Measurements from ENCODE around the gene TPM1.
"Not testable (repeated sequence)": the region's sequence is repeated elsewhere in the genome, so short reads cannot be mapped to it uniquely, and the experiment has no call there.

TPM1 gene

DNA sequence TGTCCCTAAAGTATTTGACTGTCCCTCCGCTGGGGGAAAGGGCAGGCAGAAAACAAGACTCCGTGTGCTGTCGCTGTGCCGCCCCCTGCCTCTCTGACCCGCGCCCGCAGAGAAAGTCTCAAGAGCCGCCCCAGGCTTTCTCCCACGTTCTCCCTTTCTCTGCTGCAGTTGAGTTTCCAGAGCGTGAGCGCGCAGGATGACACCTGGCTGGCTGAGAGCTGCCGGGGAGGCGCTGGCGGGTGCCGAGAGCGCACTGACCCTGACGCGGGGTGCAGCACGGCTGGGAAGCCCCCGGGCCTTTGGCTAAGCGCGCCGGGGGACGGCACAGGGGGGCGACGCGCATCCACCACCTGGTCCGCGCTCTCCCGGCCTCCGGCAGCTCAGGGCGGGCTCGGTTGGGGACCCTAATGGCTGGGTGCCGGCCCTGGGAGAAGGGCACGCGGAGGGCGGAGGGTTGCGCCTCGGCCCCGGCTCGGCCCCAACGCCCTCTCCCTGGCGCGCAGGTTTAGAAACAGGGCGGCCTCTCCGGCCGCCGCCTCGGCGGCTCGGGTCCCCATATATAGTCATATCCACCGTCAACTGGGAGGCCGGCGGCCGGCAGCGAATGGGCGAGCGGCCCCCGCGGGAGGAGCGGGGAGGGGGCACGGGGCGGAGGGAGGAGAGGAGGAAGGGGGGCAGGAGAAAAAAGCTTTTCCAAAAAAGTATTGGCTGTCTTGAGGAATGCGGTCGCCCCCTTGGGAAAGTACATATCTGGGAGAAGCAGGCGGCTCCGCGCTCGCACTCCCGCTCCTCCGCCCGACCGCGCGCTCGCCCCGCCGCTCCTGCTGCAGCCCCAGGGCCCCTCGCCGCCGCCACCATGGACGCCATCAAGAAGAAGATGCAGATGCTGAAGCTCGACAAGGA lies at the start of gene TPM1:
Gene TPM1, plus strand, starts transcription at position 774 of the 903 bp plus-strand sequence. Its CDS starts 83 bp downstream, at position 857.
- peak; percentile 63 for DNase-seq

DNA sequence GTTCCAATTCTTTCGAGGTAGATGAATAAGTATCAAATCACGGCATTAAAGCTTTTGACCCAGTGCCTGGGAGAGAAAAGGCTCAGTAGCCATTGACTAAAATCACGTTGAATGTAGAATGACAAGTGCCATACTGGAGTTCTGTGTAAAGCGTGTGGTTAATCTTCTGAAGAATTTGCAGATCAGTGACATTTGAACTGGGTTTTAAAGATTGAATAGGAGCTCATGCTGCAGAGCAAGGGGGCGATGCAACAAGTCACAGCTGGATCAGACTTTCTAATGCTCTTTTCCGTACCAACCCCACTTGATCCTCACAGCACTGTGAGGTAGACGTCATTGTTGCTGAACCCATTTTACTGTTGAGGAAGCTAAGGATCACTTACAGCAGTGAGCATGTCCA lies 49.5 kb upstream of the TPM1 start:
- no peak for DNase-seq

DNA sequence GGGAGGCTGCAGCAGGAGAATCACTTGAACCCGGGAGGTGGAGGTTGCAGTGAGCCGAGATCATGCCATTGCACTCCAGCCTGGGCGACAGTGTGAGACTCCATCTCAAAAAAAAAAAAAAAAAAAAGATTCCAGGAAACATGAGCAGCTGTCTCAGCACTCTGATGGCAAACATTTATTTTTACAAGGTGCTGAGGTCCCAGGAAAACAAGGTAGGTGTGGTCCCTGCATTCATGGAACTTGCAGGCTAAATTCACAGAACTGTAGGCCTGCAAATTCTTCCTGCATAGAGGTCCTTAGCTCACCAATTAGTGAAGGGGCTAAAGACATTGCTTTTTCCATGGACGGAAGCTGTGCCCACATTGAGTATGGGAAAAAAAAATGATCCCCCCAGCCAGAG lies 48.9 kb upstream of the TPM1 start:
- DNase-seq, result not testable (repeated sequence)

DNA sequence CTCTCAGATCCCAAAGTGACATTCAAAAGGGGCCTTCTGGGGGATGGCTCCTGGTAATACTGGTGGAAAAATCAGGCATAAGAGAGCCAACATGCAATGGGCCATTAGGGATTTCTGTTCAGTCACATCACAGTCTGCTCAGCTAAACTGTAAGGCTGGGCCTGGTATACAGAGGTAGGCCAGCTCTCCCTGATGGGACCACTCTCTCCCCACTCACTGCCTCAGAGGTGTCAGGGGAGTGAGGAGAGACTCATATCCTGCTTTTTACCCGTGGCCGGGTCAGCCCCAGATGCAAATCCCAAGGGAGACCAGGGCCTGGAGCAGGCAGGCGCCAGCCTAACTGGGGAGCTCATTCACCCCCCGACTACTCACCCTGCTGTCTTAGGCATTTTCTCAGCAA lies 48.1 kb upstream of the TPM1 start:
- no peak for DNase-seq

DNA sequence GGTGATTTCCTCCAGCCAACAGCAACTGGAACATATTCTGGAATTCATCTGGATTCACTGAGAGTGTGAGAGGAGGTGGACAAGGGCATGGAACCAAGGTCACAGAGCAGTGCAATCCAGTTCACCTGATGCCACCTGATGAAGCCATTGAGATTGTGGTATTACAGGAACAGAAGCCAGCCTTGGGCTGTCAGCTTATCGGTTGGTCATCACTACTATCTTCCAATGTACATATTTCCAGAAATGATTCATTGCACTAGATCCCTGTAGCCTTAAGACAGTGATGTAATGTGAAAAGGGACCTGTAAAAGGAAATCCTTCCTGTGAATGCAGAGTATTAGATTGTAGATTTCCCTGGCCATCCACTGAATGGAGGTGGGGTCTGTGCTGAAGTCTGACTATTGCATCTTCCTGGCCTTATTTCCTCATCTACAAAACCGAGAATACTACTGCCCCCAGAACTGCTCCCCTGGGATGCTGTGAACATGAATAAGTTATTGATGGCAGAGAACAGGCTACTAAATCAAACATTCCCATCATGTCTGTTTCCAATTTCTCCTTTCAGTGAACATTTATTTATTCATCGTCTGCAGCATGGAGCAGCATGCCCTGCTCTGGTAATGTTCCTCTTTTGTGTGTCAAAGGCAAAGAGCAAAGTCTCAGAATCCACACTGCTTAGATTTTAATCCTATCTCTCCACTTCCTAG lies 47.4 kb upstream of the TPM1 start:
- no peak for DNase-seq

DNA sequence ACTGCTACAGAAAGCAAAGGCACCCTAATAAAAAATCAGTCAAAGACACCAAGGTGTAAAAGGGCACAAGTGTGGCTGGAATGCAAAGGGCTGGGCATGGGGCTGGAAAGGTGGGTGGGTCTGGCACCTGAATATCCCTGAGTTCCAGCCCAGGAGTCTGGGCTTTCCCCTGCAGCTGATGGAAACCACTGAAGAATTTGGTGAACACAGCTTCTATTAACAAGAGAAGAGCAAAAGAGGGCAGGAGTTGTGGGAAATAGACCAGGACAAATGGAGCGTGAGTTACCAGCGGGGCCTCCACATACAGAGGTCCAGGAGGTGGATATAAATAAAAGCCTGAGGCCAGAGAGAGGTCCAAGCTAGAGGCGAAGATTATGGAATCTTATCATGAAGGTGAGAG lies 45.1 kb upstream of the TPM1 start:
- no peak for DNase-seq

DNA sequence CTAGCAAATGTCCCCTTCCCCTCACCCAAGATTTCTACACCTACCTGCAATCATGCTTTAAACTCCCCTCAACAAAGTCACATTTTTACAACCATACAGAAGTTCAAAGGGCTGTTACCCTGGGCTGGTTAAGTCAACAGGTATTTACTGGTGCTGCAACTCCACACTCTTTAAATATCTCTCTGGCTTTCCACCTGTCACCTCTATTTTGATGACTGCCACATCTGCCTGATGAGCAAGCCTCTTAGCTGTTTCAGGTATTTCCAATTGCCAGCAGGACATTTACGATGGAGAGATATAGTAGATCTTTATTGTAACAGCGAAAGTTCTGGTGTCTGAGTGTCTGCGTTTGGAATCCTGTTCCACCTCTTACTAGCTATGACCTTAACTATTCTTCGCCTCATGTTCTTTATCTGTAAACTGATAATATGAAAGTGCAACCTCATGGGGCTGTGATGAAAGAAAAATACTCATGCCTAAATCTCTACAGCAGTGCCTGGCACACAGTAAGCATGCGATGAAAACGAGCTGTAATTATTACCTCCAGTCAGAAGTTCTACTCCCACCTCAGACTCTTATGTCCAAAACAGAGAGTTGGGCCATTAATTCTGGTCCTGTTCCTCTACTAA lies 44.2 kb upstream of the TPM1 start:
- DNase-seq, result no peak

DNA sequence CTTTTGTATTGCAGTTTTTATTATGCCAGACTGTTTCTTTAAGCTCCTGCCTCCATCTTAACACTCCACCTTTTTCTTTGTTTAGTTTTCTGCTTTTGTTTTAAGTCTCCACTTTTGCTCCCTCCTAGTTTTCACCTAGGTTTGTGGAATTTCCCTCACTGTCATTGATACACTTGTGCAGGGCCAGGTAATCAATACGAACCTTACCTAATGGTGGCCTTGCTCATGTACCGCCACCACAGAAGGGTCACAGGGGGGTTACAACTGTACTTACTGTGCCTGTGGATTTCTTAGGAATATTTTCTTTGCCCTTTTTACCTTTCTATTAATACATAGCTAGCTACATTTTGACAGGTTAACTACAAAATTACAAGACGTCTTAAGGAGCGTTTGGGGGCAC lies 43.4 kb upstream of the TPM1 start:
- DNase-seq, result no peak

DNA sequence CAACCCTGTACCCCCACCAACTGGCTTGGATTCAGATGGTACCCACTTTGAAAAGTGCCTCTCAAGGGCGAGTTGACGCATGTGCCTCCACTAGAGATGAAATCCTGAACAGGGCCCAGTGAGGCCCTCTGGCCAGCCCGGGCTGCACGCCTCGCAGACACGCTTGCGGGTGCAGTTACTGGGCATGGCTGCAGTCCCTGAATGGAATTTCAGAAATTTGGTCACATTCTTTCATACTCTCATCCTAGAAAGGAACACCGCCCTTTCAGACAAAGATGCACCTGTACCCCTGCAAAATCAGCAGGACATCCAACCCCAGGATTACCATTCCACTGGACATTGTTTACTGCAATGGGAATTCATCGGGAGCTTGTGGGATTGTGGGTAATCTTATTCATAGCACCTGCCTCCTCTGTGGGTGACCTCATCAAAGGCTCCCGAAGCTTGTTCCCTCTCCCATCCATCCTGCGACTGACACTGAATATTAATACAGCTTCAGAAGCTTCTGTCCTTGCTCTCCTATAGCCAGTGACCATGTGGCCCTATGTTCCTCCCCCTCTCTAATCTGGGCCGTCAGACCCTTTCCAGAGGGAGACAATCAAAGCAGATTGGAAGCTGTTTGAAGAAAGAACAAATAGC lies 42.5 kb upstream of the TPM1 start:
- no peak for DNase-seq

DNA sequence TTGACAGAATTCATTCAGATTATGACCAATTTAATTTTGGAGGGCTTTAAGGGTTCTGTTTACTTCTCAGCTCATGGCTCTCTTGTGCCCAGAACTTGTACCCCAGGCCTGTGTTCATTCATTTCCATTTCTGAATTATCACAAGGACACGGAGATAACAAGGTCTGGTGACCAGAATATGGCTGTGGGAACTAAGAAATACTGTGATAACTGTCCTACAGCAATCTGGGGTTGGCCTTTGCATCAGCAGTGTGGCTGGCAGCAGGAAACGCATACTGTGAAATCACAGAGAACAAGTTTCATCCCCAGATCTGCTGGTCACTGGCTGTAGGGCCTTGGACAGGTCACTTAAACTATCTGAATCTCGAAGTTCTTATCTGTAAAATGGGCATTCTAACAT lies 41.8 kb upstream of the TPM1 start:
- DNase-seq, result no peak

DNA sequence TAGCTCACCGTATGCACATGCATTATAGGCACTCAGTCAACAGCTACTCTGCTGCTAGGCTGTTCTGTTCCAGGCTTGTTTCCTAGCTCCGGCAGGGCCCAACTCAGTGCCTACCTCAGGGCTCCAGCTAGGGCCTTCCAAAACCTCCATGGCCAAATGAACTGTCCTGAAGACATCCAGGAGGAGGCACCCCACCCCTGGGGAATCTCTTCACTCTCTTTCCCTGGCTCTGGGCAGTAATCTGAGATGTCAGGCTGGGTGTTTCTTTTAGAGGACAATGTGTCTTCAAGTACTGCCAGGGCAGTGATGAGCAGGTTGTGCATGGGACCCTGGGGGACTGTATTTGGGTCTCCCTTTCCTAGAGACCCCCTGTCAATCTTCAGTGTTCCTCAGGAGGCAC lies 38.3 kb upstream of the TPM1 start:
- no peak for DNase-seq

DNA sequence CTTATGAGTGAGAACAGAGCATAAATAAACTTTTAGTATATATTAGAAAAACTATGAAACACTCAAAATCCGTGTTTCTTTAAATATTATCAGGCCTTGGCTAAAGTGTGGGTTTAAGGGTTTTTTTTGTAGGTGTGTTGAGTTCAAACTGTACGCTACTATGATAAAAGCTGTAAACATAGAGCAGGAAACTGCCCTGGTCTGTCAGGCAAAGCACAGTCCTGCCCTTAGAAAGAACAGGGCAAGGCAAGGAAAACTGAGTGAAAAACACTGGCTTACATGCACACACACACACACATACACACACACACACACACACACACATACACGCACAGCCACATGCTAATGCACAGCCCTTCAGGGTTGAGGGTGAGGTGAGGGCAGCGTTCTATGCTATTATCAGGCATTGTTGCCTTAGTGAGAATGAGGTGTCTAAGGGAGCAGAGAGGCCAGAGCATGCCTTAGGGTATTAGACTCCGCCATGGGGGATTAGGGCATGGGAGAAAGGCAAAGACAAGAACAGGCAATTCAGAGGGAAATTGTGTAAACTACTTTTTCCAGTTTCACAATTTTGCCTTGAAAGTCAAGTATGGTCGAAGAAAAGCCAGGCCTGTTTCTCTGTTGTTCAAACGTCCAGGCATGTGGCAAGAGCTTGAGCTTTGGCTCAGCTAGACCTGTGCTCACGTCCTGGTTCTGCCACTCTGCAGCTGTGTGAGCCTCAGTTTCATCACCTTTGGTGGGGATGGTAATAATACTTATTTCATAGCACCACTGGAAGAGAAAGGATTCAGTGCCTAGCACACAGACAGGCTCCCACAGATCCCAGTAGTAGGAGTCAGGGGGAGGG lies 36.3 kb upstream of the TPM1 start:
- no peak for DNase-seq

DNA sequence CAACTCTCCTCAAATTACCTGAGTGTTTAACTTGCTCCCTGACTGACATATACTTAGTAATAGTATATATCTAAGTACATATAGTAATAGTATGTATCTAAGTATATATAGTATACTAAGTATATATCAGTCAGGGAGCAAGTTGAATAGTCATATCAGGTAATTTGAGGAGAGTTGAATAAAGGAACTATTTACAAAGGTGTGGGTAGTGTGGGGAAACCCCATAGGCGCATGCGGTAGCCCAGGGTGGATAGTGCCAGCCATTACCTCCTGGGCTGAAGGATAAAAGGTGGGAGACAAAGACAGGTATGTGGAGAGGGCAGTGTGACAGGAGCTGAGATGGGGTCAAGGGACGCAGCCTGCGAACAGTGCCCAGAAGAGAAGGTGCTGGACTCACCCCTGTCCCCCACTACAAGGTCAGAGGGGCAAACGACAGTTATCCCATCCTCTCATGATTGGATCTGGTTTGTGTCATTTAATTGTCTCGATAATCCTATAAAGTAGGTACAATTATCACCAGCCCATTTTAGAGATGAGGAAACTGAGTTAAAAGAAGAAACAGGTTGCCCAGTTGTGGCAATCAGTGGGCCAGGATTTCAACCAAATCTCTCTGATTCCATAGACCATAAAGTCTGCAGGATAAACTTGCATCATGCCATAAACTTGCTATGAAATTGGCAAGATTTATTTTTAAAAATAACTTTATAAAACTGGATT lies 34.1 kb upstream of the TPM1 start:
- DNase-seq, result no peak

DNA sequence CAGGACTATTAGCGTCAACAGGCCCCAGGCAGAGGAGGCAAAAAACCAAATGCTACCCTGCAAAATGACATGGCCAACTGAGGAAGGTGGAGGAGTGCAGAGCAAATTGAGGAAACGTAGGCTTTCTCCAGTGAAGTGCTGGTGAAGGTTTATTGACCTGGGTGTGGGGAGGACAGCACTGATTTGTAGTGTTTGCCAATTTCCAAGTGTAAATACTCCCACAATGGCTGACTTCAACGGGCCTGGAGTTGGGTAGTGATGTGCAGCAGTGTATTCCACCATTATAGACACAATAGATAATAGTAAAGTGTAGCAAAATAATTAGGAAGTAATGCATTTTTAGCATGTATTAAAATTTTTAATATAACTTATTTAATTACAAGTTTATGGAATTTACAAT lies 32.2 kb upstream of the TPM1 start:
- no peak for DNase-seq

DNA sequence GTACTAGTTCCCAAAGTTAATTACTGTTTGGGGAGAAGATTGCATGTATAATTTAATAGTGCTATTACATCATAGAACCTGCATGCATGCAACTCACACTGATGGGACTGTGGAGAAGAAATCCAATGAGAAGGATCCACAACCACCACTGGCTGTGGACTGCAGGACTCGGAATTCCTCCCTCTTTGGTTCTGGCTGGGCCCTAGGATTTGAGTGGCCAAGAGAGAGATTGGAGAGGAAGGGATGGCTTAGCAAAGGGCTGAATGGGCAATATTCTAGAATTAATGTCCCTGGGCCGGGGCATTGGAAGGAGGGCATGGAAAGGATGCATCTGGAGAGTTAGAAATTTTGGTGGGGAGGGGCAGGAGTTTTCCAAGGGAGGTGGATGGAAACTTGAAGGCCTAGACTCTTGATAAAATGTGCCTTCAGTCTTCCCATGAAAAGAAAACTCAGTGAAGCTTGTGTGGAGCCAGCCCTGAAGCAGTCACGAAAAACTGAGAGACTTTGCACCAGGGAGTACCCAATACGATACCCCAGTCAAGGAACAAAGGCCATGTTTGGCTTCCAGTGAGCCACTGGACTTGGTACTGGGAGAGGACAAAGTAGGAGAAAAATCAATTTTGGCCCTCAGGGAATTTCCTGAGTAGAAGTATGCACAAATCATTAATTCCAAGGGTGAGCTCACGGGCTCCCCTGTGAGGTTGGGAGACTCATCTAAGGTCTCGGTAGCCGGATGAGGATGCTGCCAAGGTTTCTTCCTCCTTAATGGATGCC lies 31.4 kb upstream of the TPM1 start:
- DNase-seq, result no peak

DNA sequence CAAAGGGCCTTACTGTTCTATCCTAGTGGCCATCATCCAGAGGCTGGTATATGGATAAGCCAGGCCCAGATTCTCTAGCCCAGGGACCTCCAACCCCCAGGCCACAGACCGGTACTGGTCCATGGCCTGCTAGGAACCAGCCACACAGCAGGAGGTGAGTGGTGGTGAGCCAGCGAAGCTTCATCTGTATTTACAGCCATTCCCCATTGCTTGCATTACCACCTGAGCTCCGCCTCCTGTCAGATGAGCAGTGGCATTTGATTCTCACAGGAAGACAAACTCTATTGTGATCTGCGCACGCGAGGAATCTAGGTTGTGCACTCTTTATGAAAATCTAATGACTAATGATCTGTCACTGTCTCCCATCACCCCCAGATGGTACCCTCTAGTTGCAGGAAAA lies 30.1 kb upstream of the TPM1 start:
- no peak for DNase-seq

DNA sequence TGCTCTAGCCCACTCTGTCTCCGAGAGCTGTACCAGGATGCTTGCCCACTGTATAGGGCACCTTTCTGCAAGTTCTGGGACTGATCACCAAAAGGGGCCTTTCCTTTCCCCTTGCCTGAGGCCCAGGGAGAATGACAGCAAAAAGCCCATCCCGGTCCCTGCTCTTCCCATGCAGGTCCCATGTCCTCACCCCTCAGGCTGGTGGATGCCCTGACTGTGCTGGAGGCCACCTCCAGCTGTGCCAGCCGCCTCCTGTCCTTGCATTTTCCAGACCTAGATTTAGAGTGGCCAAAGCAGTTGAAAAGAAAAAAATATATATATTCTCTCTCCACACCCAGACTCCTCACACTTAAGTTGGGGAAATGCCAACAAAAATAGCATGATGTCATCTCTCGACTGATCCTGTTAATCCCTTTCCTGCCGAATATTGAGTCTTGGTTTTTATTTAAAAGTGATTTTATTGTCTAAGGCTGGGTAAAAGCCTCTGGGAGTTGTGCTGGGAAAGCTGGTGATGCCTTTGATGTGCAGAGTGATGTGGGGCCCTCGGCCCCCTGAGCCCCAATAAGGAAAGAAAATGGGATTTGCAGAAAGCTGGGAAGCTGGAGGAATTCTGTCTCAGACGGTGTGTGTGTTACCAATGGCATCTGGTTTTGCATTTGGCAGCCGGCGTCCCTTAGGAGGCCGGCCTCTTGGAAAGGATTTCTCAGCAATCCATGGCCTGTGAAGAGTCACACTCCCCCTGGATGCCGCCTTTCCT lies 29.3 kb upstream of the TPM1 start:
- no peak for DNase-seq

DNA sequence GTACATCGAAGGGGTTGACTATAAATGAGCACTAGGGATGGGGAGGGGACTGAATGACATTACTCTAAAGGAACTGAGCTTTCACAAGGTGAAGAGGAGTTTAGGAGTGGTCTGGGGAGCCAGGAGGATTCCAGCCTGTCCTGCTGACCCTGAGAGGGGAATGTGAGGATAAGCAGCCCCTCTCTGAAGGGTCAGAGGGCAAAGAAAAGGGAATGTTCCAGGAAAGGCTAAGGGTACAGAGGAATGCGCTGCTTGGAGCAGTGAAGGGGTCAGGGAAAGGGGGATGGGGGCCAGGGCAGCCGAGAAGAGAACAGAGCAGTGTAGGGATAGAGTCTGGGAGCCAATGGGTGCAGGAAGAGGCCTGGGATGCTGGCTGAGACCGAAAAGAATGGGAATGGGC lies 28.0 kb upstream of the TPM1 start:
- no peak for DNase-seq

DNA sequence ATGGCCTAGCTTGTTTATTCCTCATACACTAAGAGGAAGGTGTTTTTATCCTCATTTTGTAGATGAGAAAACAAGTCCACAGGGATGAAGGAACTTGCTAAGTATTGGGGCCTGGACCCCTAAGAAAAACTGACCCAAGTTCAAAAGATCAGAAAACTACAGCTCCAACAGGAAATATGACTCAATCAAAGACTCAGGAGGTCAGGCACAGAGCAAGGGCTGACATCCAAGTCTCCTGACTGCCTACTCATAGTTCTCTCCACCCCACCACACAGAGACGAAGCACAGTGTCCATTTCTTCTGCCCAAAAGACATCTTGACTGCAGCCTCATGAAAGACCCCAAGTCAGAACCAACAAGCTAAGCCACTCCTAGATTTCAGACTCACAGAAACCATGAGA lies 26.9 kb upstream of the TPM1 start:
- DNase-seq, result no peak

DNA sequence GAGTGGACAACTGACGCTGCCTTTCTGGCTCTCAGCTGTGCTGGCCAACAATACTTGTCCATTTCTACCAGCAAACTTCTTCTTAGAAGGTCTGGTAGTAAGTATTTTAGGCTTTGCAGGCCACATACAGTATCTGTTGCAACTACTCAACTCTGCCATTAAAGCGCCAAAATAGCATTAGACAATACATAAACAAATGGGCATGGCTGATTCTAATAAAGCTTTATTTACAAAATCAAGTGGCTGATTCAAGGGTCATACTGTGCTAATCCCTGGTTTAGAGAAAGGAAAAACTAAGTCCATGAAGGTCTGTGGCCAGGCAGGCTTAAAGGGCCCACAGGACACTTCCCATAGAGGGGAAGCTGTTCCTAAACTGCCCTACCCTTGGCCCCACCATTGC lies 26.3 kb upstream of the TPM1 start:
- DNase-seq, result no peak
